Lower leg skin (tissue), 4 donors: ENCODE data around the gene TADA2B. TPM values are rescaled to one million over a fixed set of nuclear protein-coding genes. Genes with fewer than 3 reads are reported as not detected.

Source experiments
- DNase-seq, 2 donors: peaks; one replicate each; pipeline ENCODE4 v3.0.0-alpha.2; 2019; ENCODE audit warnings: low spot score in 2 of 2
- H3K4me3 ChIP-seq: fragments of 200-600 bp; sonication (generic); 2 replicates; pipeline ENCODE4 v1.5.1; 2017; ENCODE audit warnings: mild to moderate bottlenecking, low read depth; ENCODE audit not compliant: poor library complexity, severe bottlenecking
- CTCF ChIP-seq, 3 donors: fragments of 450-650 bp; IDR thresholded peaks; one replicate each; pipeline ENCODE4 v1.5.1; 2016; ENCODE audit warnings: antibody characterized with exemption in 3 of 3, mild to moderate bottlenecking in 3 of 3, moderate library complexity in 2 of 3
- POLR2A ChIP-seq, 2 donors: fragments of 450-650 bp; IDR thresholded peaks; one replicate each; pipeline ENCODE4 v1.6.1; 2016 to 2017; ENCODE audit warnings: antibody characterized with exemption in 2 of 2, mild to moderate bottlenecking in 1 of 2, moderate library complexity in 1 of 2
- WGBS, 2 donors: methylation state at CpG; one replicate each; pipeline ENCODE4 v1.1.5; 2018; 5-methylcytosine and 5-hydroxymethylcytosine counted together
- intact Hi-C: fragments of 100-400 bp; cut with DNase I; formaldehyde crosslinking; loops from one replicate; pipeline ENCODE4 v1.15.0; 2023; ENCODE audit warnings: low total_unique reads
- total RNA-seq, 4 donors: library from RNA; depleted of rRNA; stranded (reverse); fragments of >200 nt; gene quantifications; one replicate each; pipeline ENCODE4 v1.1.0, GENCODE V29; 2016

Gene TADA2B
- total RNA-seq, 4 donors from 2014 or later = 26.2 to 30.0 (median 27.2) TPM

- TF ChIP-seq POLR2A (IDR thresholded peaks at IDR 0.05) (no peak), CTCF (IDR thresholded peaks at IDR 0.05) (no peak)
- intact Hi-C loops = no loop called here
- H3K4me3 ChIP-seq = no peak overlapping the region
- DNase-seq = no peak
- WGBS, 2 donors = 83 to 85% methylated on average over 12 of the region's 12 CpGs
These were observed 27.7 kb upstream of the TADA2B start for GRCh38 chr4:7015383-7016035.

GRCh38 chr4:7016086-7016485 lies 27.1 kb upstream of the TADA2B start:
- TF ChIP-seq CTCF (IDR thresholded peaks at IDR 0.05) (no peak), POLR2A (IDR thresholded peaks at IDR 0.05) (no peak)
- no peak for DNase-seq
- no peak overlapping the region for H3K4me3 ChIP-seq
- 80 to 84% methylated on average over 11 of the region's 11 CpGs for WGBS, 2 donors
- intact Hi-C loops = no loop called here

- no peak for TF ChIP-seq POLR2A (IDR thresholded peaks at IDR 0.05)
- no peak for TF ChIP-seq CTCF (IDR thresholded peaks at IDR 0.05)
- WGBS, 2 donors = 96 to 97% methylated on average over 6 of the region's 6 CpGs
- intact Hi-C loops = no loop called here
- H3K4me3 ChIP-seq = no peak overlapping the region
- DNase-seq = no peak
These were observed 26.7 kb upstream of the TADA2B start for GRCh38 chr4:7016512-7016911.

- intact Hi-C loops = no loop called here
- 88 to 94% methylated on average over 6 of the region's 6 CpGs for WGBS, 2 donors
- TF ChIP-seq POLR2A (IDR thresholded peaks at IDR 0.05) = no peak
- no peak for TF ChIP-seq CTCF (IDR thresholded peaks at IDR 0.05)
- DNase-seq = no peak
- H3K4me3 ChIP-seq = no peak overlapping the region
These were observed 25.6 kb upstream of the TADA2B start for GRCh38 chr4:7017446-7018048.

GRCh38 chr4:7018281-7018680 lies 24.9 kb upstream of the TADA2B start:
- DNase-seq = no peak
- intact Hi-C loops = no loop called here
- H3K4me3 ChIP-seq = no peak overlapping the region
- no peak for TF ChIP-seq CTCF (IDR thresholded peaks at IDR 0.05)
- TF ChIP-seq POLR2A (IDR thresholded peaks at IDR 0.05) = no peak
- 95 to 97% methylated on average over 6 to 7 of the region's 9 CpGs for WGBS, 2 donors
